ENCODE measurements around the gene PKNOX2. TPM values are rescaled to one million over a fixed set of nuclear protein-coding genes. Genes with fewer than 3 reads are reported as not detected.

The PKNOX2 gene
- total RNA-seq, 1 donor from 2014 or later, result not detected

- H3K36me3 Mint-ChIP-seq (ENCODE audit: low read depth), result no peaks in the 10 kb centered on the region
- no peak for DNase-seq
- TF ChIP-seq CTCF (IDR thresholded peaks at IDR 0.05), result no peak
- ATAC-seq (ENCODE audit: low read depth), result no peak
- no peak overlapping the region for H3K4me3 Mint-ChIP-seq
- H3K4me1 Mint-ChIP-seq, result no peaks in the 10 kb centered on the region
- no peaks in the 10 kb centered on the region for H3K9me3 Mint-ChIP-seq
- CTCF ChIA-PET, result no interaction called here
- intact Hi-C loops (cut with micrococcal nuclease), result no loop called here
- H3K27me3 Mint-ChIP-seq, result peaks cover 24% of the 10 kb centered on the region
- H3K27ac Mint-ChIP-seq, result no peak overlapping the region
- POLR2A ChIA-PET, result no interaction called here
These were observed 166.9 kb downstream of the PKNOX2 start for GRCh38 chr11:125331357-125332035.

- TF ChIP-seq CTCF (IDR thresholded peaks at IDR 0.05), result no peak
- ATAC-seq (ENCODE audit: low read depth), result no peak
- Mint-ChIP-seq H3K4me3 (no peak overlapping the region), H3K27me3 (peaks cover 23% of the 10 kb centered on the region), H3K27ac (no peak overlapping the region), H3K4me1 (no peaks in the 10 kb centered on the region), H3K9me3 (no peaks in the 10 kb centered on the region), H3K36me3 (ENCODE audit: low read depth) (no peaks in the 10 kb centered on the region)
- intact Hi-C loops (cut with micrococcal nuclease), result no loop called here
- no peak for DNase-seq
- POLR2A ChIA-PET, result no interaction called here
- CTCF ChIA-PET, result no interaction called here
These were observed 168.3 kb downstream of the PKNOX2 start for GRCh38 chr11:125332821-125333220.

GRCh38 chr11:125333354-125334073, 169.0 kb downstream of the PKNOX2 start:
- no peak for ATAC-seq (ENCODE audit: low read depth)
- ChIA-PET CTCF (no interaction called here), POLR2A (no interaction called here)
- intact Hi-C loops (cut with micrococcal nuclease), result no loop called here
- Mint-ChIP-seq H3K4me1 (no peaks in the 10 kb centered on the region), H3K4me3 (no peak overlapping the region), H3K36me3 (ENCODE audit: low read depth) (no peaks in the 10 kb centered on the region), H3K27me3 (peaks cover 22% of the 10 kb centered on the region), H3K9me3 (no peaks in the 10 kb centered on the region), H3K27ac (no peak overlapping the region)
- DNase-seq, result no peak
- TF ChIP-seq CTCF (IDR thresholded peaks at IDR 0.05), result no peak

- ChIA-PET POLR2A (interaction anchor here (0.7 kb wide), 1 partner anchor 468 kb away, joined by 3 read pairs; no protein-coding TSS in a partner anchor), CTCF (no interaction called here)
- no peak for TF ChIP-seq CTCF (IDR thresholded peaks at IDR 0.05)
- H3K36me3 Mint-ChIP-seq (ENCODE audit: low read depth), result no peaks in the 10 kb centered on the region
- no peak for DNase-seq
- H3K4me3 Mint-ChIP-seq, result no peak overlapping the region
- peaks cover 19% of the 10 kb centered on the region for H3K27me3 Mint-ChIP-seq
- ATAC-seq (ENCODE audit: low read depth), result no peak
- H3K27ac Mint-ChIP-seq, result no peak overlapping the region
- no peaks in the 10 kb centered on the region for H3K4me1 Mint-ChIP-seq
- H3K9me3 Mint-ChIP-seq, result no peaks in the 10 kb centered on the region
- intact Hi-C loops (cut with micrococcal nuclease), result no loop called here
These were observed 170.6 kb downstream of the PKNOX2 start for GRCh38 chr11:125335106-125335505.
